HG03060 (cell line): ENCODE measurements around the gene OGFR.

Experiments used
- ATAC-seq: cut with Tn5 transposase; IDR thresholded peaks from one replicate; pipeline ENCODE4 v1.9.1; 2021; ENCODE audit warnings: low read depth, moderate number of reproducible peaks; ENCODE audit not compliant: unreplicated experiment

Gene OGFR

GRCh38 chr20:62804627-62805154 is at the start of gene OGFR:
TSS of gene OGFR (plus strand) at chr20:62804835. CDS start at chr20:62804860, 25 bp downstream.
- no peak for ATAC-seq

- ATAC-seq, result no peak
Observed at GRCh38 chr20:62754991-62755356, 49.7 kb upstream of the OGFR start.

- ATAC-seq, result no peak
Observed at GRCh38 chr20:62755817-62756724, 48.6 kb upstream of the OGFR start.

GRCh38 chr20:62758226-62758912 is 46.3 kb upstream of the OGFR start:
- no peak for ATAC-seq

- ATAC-seq, result no peak
Observed at GRCh38 chr20:62759981-62760431, 44.6 kb upstream of the OGFR start.

GRCh38 chr20:62760471-62760855 is 44.2 kb upstream of the OGFR start:
- ATAC-seq, result no peak

GRCh38 chr20:62760856-62761758 is 43.5 kb upstream of the OGFR start:
- no peak for ATAC-seq

- no peak for ATAC-seq
Observed at GRCh38 chr20:62761759-62762131, 42.9 kb upstream of the OGFR start.

- ATAC-seq, result no peak
Observed at GRCh38 chr20:62762376-62762775, 42.3 kb upstream of the OGFR start.

- no peak for ATAC-seq
Observed at GRCh38 chr20:62762801-62763368, 41.8 kb upstream of the OGFR start.

GRCh38 chr20:62763404-62763803 is 41.2 kb upstream of the OGFR start:
- no peak for ATAC-seq

- no peak for ATAC-seq
Observed at GRCh38 chr20:62764156-62764935, 40.3 kb upstream of the OGFR start.

- no peak for ATAC-seq
Observed at GRCh38 chr20:62765021-62765420, 39.6 kb upstream of the OGFR start.

- ATAC-seq, result no peak
Observed at GRCh38 chr20:62765432-62766070, 39.1 kb upstream of the OGFR start.

- no peak for ATAC-seq
Observed at GRCh38 chr20:62766071-62766450, 38.6 kb upstream of the OGFR start.

- ATAC-seq, result no peak
Observed at GRCh38 chr20:62766716-62767115, 37.9 kb upstream of the OGFR start.

GRCh38 chr20:62768234-62768546 is 36.4 kb upstream of the OGFR start:
- no peak for ATAC-seq

GRCh38 chr20:62768551-62769287 is 35.9 kb upstream of the OGFR start:
- no peak for ATAC-seq
